Colonic mucosa (tissue), 4 donors: ENCODE measurements around the gene GABRP. TPM values are rescaled to one million over a fixed set of nuclear protein-coding genes. Genes with fewer than 3 reads are reported as not detected.

Experiments
- DNase-seq: peaks from one replicate; pipeline ENCODE4 v3.0.0-alpha.2; 2020
- H3K27ac ChIP-seq: fragments of 200-600 bp; one replicate; pipeline ENCODE4 v1.8.0; 2021
- H3K27me3 ChIP-seq: fragments of 200-600 bp; one replicate; pipeline ENCODE4 v1.8.0; 2021
- H3K36me3 ChIP-seq: fragments of 200-600 bp; one replicate; pipeline ENCODE4 v1.8.0; 2021
- H3K4me1 ChIP-seq: fragments of 200-600 bp; one replicate; pipeline ENCODE4 v1.8.0; 2021; ENCODE audit warnings: mild to moderate bottlenecking
- H3K4me3 ChIP-seq: fragments of 200-600 bp; one replicate; pipeline ENCODE4 v1.8.0; 2021
- H3K9ac ChIP-seq, 2 donors: one replicate each; pipeline ENCODE4 v1.7.0; 2013; ENCODE audit warnings: control low read depth in 2 of 2, low read depth in 2 of 2, low read length in 2 of 2
- H3K9me3 ChIP-seq: fragments of 200-600 bp; one replicate; pipeline ENCODE4 v1.8.0; 2021
- CTCF ChIP-seq: fragments of 200-600 bp; IDR thresholded peaks from one replicate; pipeline ENCODE4 v1.8.0; 2022; ENCODE audit warnings: antibody characterized with exemption, mild to moderate bottlenecking
- intact Hi-C: fragments of 100-400 bp; cut with DNase I; formaldehyde crosslinking; loops from one replicate; pipeline ENCODE4 v1.14.1; 2022
- total RNA-seq, 2 donors: library from RNA; stranded (reverse); fragmentation: NEBNext Ultra II Directional in 1 of 2; extraction: Animal tissue kit (Norgen Biotek cat#: 25700) in 1 of 2; gene quantifications; one replicate each; pipeline ENCODE4 v1.2.1, GENCODE V29; 2021
- donor health status: healthy.
- donor health status: DM: no; HTN: no; CAD: no.
- donor health status: DM: no; HTN: no; CAD: no.

Gene GABRP
- total RNA-seq, 2 donors from 2014 or later = not detected

GRCh38 chr5:170769898-170770416 lies 13.6 kb upstream of the GABRP start:
- no peaks in the 10 kb centered on the region for H3K27me3 ChIP-seq
- H3K36me3 ChIP-seq = no peaks in the 10 kb centered on the region
- DNase-seq = no peak
- no peak for TF ChIP-seq CTCF
- H3K4me3 ChIP-seq = no peak overlapping the region
- H3K27ac ChIP-seq = no peak overlapping the region
- no peak overlapping the region for H3K9ac ChIP-seq
- H3K4me1 ChIP-seq = no peaks in the 10 kb centered on the region
- H3K9me3 ChIP-seq = no peaks in the 10 kb centered on the region
- intact Hi-C loops = no loop called here

- H3K9me3 ChIP-seq = no peaks in the 10 kb centered on the region
- intact Hi-C loops = no loop called here
- TF ChIP-seq CTCF = no peak
- no peaks in the 10 kb centered on the region for H3K36me3 ChIP-seq
- no peaks in the 10 kb centered on the region for H3K4me1 ChIP-seq
- no peak overlapping the region for H3K27ac ChIP-seq
- H3K27me3 ChIP-seq = no peaks in the 10 kb centered on the region
- no peak overlapping the region for H3K4me3 ChIP-seq
- DNase-seq = no peak
- H3K9ac ChIP-seq = no peak overlapping the region
These were observed 12.0 kb upstream of the GABRP start for GRCh38 chr5:170771496-170771895.

GRCh38 chr5:170773024-170773985 lies 10.2 kb upstream of the GABRP start:
- Histone ChIP-seq H3K36me3 (no peaks in the 10 kb centered on the region), H3K9ac (no peak overlapping the region), H3K27ac (no peak overlapping the region), H3K9me3 (no peaks in the 10 kb centered on the region), H3K4me1 (no peaks in the 10 kb centered on the region), H3K4me3 (no peak overlapping the region), H3K27me3 (no peaks in the 10 kb centered on the region)
- intact Hi-C loops = no loop called here
- DNase-seq = peak; percentile 52
- no peak for TF ChIP-seq CTCF

GRCh38 chr5:170774831-170775230 lies 8.7 kb upstream of the GABRP start:
- no peak overlapping the region for H3K27ac ChIP-seq
- intact Hi-C loops = no loop called here
- no peaks in the 10 kb centered on the region for H3K4me1 ChIP-seq
- H3K4me3 ChIP-seq = no peak overlapping the region
- H3K36me3 ChIP-seq = no peaks in the 10 kb centered on the region
- DNase-seq = no peak
- H3K9me3 ChIP-seq = no peaks in the 10 kb centered on the region
- no peak for TF ChIP-seq CTCF
- no peaks in the 10 kb centered on the region for H3K27me3 ChIP-seq
- H3K9ac ChIP-seq = no peak overlapping the region

- H3K27ac ChIP-seq = no peak overlapping the region
- no peak overlapping the region for H3K9ac ChIP-seq
- H3K4me3 ChIP-seq = no peak overlapping the region
- no peaks in the 10 kb centered on the region for H3K4me1 ChIP-seq
- TF ChIP-seq CTCF = no peak
- no peaks in the 10 kb centered on the region for H3K36me3 ChIP-seq
- no peak for DNase-seq
- H3K9me3 ChIP-seq = no peaks in the 10 kb centered on the region
- H3K27me3 ChIP-seq = no peaks in the 10 kb centered on the region
- intact Hi-C loops = no loop called here
These were observed 1.6 kb upstream of the GABRP start for GRCh38 chr5:170781946-170782345.
